CD8-positive, alpha-beta memory T cell (primary cell): Measurements from ENCODE around the gene PSD. TPM values are rescaled to one million over a fixed set of nuclear protein-coding genes. Genes with fewer than 3 reads are reported as not detected.
A peak's percentile ranks its signal among the peaks of the same experiment; 100 is the strongest.

Experiments used
- CTCF ChIA-PET: fragments of 350-600 bp; sonication (Branson Sonifier 250); formaldehyde crosslinking; loops from one replicate; lab custom pipeline; 2021; ENCODE audit warnings: antibody characterized with exemption; lab: Charles Lee
- POLR2A ChIA-PET: fragments of 350-600 bp; sonication (Branson Sonifier 250); formaldehyde crosslinking; loops from one replicate; lab custom pipeline; 2021; ENCODE audit warnings: antibody characterized with exemption; lab: Charles Lee
- DNase-seq, 5 donors: peaks; one replicate each; pipeline versions ENCODE4 v3.0.0 to v3.0.0-alpha.2; 2020 to 2022; ENCODE audit warnings: mixed read lengths in 1 of 5
- H3K27ac ChIP-seq: one replicate; pipeline ENCODE4 v1.7.0; 2013; ENCODE audit warnings: low read depth, mild to moderate bottlenecking, low read length, moderate library complexity
- H3K27me3 ChIP-seq: 2 replicates; pipeline ENCODE4 v1.7.0; 2013; ENCODE audit warnings: low read length, mild to moderate bottlenecking; ENCODE audit not compliant: insufficient read depth, poor library complexity, severe bottlenecking
- H3K36me3 ChIP-seq: 2 replicates; pipeline ENCODE4 v1.7.0; 2013; ENCODE audit warnings: mild to moderate bottlenecking, low read length, moderate library complexity; ENCODE audit not compliant: insufficient read depth
- H3K4me1 ChIP-seq: 2 replicates; pipeline ENCODE4 v1.7.0; 2013; ENCODE audit warnings: mild to moderate bottlenecking, low read length, moderate library complexity; ENCODE audit not compliant: insufficient read depth
- H3K4me3 ChIP-seq: 2 replicates; pipeline ENCODE4 v1.7.0; 2013; ENCODE audit warnings: mild to moderate bottlenecking, low read length
- H3K9me3 ChIP-seq: 2 replicates; pipeline ENCODE4 v1.7.0; 2013; ENCODE audit warnings: mild to moderate bottlenecking, low read length
- H3K27ac Mint-ChIP-seq, 8 donors: one replicate each; pipeline ENCODE4 v1.8.0; 2020 to 2021; ENCODE audit warnings: mixed read lengths in 8 of 8, mild to moderate bottlenecking in 6 of 8, inconsistent platforms in 3 of 8, moderate library complexity in 3 of 8
- H3K27me3 Mint-ChIP-seq, 2 donors: one replicate each; pipeline ENCODE4 v1.8.0; 2020 to 2021; ENCODE audit warnings: mixed read lengths in 2 of 2, mild to moderate bottlenecking in 1 of 2, moderate library complexity in 1 of 2
- H3K36me3 Mint-ChIP-seq, 3 donors: one replicate each; pipeline ENCODE4 v1.8.0; 2020 to 2021; ENCODE audit warnings: mixed read lengths in 3 of 3, inconsistent platforms in 1 of 3, mild to moderate bottlenecking in 1 of 3
- H3K4me1 Mint-ChIP-seq, 3 donors: one replicate each; pipeline ENCODE4 v1.8.0; 2020 to 2021; ENCODE audit warnings: mixed read lengths in 3 of 3, inconsistent platforms in 1 of 3, mild to moderate bottlenecking in 1 of 3
- H3K4me3 Mint-ChIP-seq, 7 donors: one replicate each; pipeline ENCODE4 v1.8.0; 2020 to 2021; ENCODE audit warnings: mixed read lengths in 7 of 7, mild to moderate bottlenecking in 6 of 7, moderate library complexity in 4 of 7, inconsistent platforms in 2 of 7
- H3K9me3 Mint-ChIP-seq, 5 donors: one replicate each; pipeline ENCODE4 v1.8.0; 2020 to 2022; ENCODE audit warnings: mixed read lengths in 5 of 5, mild to moderate bottlenecking in 3 of 5, moderate library complexity in 2 of 5, inconsistent platforms in 1 of 5
- polyA plus RNA-seq: library from polyadenylated mRNA; unstranded; fragments of 300-500 nt; fragmentation: Illumina TruSeq; gene quantifications from one replicate; pipeline ENCODE4 v1.2.3, GENCODE V29; 2021
- total RNA-seq, 2 experiments: library from RNA; stranded (reverse); gene quantifications; one replicate each; pipeline ENCODE4 v1.2.3, GENCODE V29; 2021

The PSD gene
- total and polyA plus RNA-seq, 3 experiments from 2014 or later: 1.9 to 3.2 (median 2.5) TPM

DNA sequence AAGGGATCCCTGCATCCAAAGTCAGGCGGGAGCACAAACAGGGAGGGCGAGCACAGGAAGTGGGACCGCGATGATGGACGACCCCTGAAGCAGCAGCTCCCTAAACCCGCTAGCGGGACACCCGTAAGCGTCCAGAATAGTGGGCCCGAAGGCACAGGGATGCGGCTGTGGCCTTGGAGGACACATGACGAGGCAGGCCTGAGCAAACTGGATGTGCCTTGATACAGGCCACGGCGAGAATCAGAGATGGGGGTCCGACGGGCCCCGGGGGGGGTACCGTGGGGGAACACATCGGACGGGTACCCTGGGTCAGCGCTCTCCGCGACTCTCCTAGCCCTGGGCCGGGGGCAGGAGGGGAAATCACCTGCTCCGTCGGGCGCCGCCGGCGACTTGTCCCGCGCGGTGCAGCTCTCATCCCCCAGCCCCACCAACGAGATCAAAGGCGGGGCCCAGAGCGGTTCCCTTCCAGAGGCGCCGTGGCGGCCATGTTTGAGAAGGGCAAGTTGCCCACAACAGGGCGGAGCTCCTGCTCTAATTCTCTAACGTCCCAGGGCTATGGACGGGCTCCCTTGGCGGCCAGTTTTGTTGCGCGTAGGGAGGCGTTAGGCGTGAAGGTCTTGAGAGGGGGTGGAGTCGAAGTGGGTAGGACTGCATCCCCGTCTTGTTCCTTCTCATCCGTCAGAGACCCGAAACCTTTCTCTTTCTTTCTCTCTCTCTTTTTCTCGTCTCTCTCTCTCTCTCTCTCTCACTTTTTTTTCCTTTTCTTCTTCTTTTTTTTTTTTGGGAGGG is 13.8 kb upstream of the PSD start, which contains the start of gene CUEDC2:
Gene CUEDC2, minus strand, starts transcription at position 413 of the 789 bp plus-strand sequence. CDS start 7,386 bp downstream, outside the sequence.
- Histone ChIP-seq H3K36me3 (no peaks in the 10 kb centered on the region), H3K4me1 (peaks cover 48% of the 10 kb centered on the region), H3K4me3 (peak within 1 kb of the TSS; percentile 75), H3K27ac (peak within 1 kb of the TSS; percentile 70), H3K9me3 (no peaks in the 10 kb centered on the region), H3K27me3 (no peaks in the 10 kb centered on the region)
- H3K36me3 Mint-ChIP-seq: peaks cover 0 to 5% (median 0%) of the 10 kb centered on the region in 3 donors
- ChIA-PET CTCF (interaction anchor here (0.5 to 4.8 kb wide), 8 partner anchors 8 to 159 kb away, joined by 3 to 20 read pairs (median 4); partner anchors contain the start of gene FBXL15), POLR2A (interaction anchor here (0.6 to 3.2 kb wide), 6 partner anchors 10 to 187 kb away, joined by 3 to 45 read pairs (median 3); partner anchors contain the start of genes C10orf95, FBXL15 and GBF1)
- peaks cover 31 to 51% (median 42%) of the 10 kb centered on the region in 3 donors for H3K4me1 Mint-ChIP-seq
- H3K27me3 Mint-ChIP-seq: peaks cover 0 to 10% of the 10 kb centered on the region in 2 donors
- H3K4me3 Mint-ChIP-seq: peak within 1 kb of the TSS; percentile 89 to 97 (median 93)
- H3K27ac Mint-ChIP-seq: peak within 1 kb of the TSS; percentile 84 to 98 (median 88)
- no peaks in the 10 kb centered on the region for H3K9me3 Mint-ChIP-seq
- DNase-seq: peak; percentile 87 to 94 (median 90)

DNA sequence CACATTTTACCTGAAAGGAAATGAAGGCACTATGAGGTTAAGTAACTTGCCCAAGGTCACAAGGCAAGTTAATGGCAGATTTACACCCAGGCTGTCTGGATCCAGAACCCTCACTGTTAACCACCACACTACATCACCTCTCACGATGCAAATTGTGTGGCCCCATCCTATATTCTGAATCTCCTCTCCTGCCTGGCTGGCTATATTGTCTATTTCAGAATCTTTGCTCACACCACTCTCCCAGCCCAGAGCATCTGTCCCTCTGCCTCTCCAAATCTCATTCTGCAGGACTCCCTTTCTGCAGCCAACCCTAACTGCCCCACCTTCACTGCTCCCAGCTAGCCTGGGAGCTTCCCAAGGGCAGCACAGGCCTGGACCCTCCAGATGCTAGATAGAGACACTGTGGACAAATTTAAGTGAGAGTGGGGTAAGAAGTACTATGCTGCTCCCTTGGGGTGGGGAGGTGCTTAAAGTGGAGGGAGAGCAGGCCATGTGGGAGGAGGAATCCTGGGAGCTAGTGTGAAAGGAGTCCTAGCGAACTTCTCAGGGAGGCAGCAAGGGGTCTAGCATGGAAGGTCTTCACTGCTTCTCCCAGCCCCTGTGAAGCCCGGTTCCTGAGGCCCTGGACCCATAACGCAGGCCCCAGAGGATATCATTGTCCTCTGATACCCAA is 13.0 kb upstream of the PSD start:
- ChIA-PET POLR2A (interaction anchor here (0.7 to 3.2 kb wide), 4 partner anchors 10 to 186 kb away, joined by 3 to 45 read pairs (median 22); partner anchors contain the start of genes C10orf95, FBXL15 and GBF1), CTCF (interaction anchor here (1.0 to 4.8 kb wide), 3 partner anchors 8 to 33 kb away, joined by 6 to 20 read pairs (median 16); partner anchors contain the start of gene FBXL15)
- H3K4me3 Mint-ChIP-seq: peak overlapping the region; percentile 89 to 97 (median 93)
- peaks cover 0 to 7% (median 0%) of the 10 kb centered on the region in 3 donors for H3K36me3 Mint-ChIP-seq
- Histone ChIP-seq H3K9me3 (no peaks in the 10 kb centered on the region), H3K36me3 (no peaks in the 10 kb centered on the region), H3K4me1 (peaks cover 43% of the 10 kb centered on the region), H3K4me3 (peak overlapping the region; percentile 75), H3K27ac (peak overlapping the region; percentile 70), H3K27me3 (no peaks in the 10 kb centered on the region)
- peak overlapping the region; percentile 47 to 98 (median 85) for H3K27ac Mint-ChIP-seq
- peaks cover 27 to 51% (median 37%) of the 10 kb centered on the region in 3 donors for H3K4me1 Mint-ChIP-seq
- H3K9me3 Mint-ChIP-seq: no peaks in the 10 kb centered on the region
- DNase-seq: no peak
- H3K27me3 Mint-ChIP-seq: peaks cover 0 to 10% of the 10 kb centered on the region in 2 donors

DNA sequence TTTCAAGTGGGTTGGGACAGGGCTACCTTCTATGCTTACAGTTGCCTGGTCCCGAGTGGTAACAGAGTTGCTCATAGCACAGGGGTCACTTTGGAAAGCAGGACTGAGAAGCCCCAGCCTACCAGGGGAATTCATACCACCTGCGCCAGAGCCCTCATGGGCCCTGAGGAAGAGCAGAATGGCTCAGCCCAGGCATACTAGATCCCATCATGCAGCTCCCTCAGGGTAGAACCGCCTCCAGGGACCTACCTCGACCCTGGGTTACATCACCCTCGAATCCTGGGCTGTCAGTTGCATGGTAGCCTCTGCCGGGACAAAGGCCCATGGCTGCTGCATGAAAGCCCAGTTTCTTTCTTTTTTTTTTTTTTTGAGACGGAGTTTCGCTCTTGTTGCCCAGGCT is 10.9 kb upstream of the PSD start:
- H3K4me1 ChIP-seq: peaks cover 25% of the 10 kb centered on the region
- Mint-ChIP-seq H3K4me3 (peak overlapping the region in 1 of 7 donors; percentile 50), H3K9me3 (no peaks in the 10 kb centered on the region), H3K36me3 (peaks cover 0 to 19% (median 0%) of the 10 kb centered on the region in 3 donors), H3K4me1 (peaks cover 20 to 38% (median 21%) of the 10 kb centered on the region in 3 donors), H3K27me3 (peaks cover 0 to 4% of the 10 kb centered on the region in 2 donors), H3K27ac (no peak overlapping the region)
- H3K4me3 ChIP-seq: no peak overlapping the region
- H3K9me3 ChIP-seq: no peaks in the 10 kb centered on the region
- no peaks in the 10 kb centered on the region for H3K27me3 ChIP-seq
- DNase-seq: no peak
- H3K36me3 ChIP-seq: no peaks in the 10 kb centered on the region
- no peak overlapping the region for H3K27ac ChIP-seq
- CTCF ChIA-PET: interaction anchor here (1.6 kb wide), 1 partner anchor 9 kb away, joined by 6 read pairs; the partner anchor contains the start of gene FBXL15
- POLR2A ChIA-PET: no interaction called here

- Mint-ChIP-seq H3K36me3 (peaks cover 0 to 30% (median 0%) of the 10 kb centered on the region in 3 donors), H3K27ac (peak overlapping the region in 1 of 8 donors; percentile 51), H3K9me3 (no peaks in the 10 kb centered on the region), H3K27me3 (no peaks in the 10 kb centered on the region), H3K4me1 (peaks cover 10 to 41% (median 19%) of the 10 kb centered on the region in 3 donors), H3K4me3 (peak overlapping the region in 1 of 7 donors; percentile 87)
- H3K27me3 ChIP-seq: no peaks in the 10 kb centered on the region
- no peak for DNase-seq
- no peaks in the 10 kb centered on the region for H3K9me3 ChIP-seq
- ChIA-PET CTCF (interaction anchor here (0.9 to 1.2 kb wide), 3 partner anchors 32 to 77 kb away, joined by 3 to 4 read pairs (median 4); partner anchors contain the start of gene SUFU), POLR2A (no interaction called here)
- H3K4me1 ChIP-seq: peaks cover 23% of the 10 kb centered on the region
- no peak overlapping the region for H3K4me3 ChIP-seq
- H3K36me3 ChIP-seq: peaks cover 7% of the 10 kb centered on the region
- H3K27ac ChIP-seq: no peak overlapping the region
These were observed 8.3 kb upstream of the PSD start for GRCh38 chr10:102426803-102427287.

DNA sequence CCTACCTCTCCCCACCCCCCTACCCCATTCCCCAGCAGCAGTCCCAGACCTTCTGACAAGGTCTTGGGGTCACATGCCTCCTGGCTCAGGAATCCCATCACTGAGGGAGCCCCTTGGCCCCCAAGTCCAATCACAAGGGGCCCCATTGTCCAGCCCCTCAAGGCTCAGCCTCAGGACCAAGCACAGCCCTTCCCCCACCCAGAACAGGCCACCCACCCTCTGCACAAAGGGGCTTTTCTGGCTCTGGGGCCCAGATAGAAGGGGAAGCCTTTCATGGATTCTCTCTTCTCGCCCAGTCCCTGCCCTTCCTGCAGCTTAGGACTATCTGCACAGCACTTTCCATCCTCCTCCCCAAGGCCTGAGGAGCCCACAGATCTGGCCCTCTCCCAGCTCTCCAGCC is 6.9 kb upstream of the PSD start:
- Mint-ChIP-seq H3K4me1 (peaks cover 10 to 40% (median 20%) of the 10 kb centered on the region in 3 donors), H3K9me3 (no peaks in the 10 kb centered on the region), H3K27ac (peak overlapping the region in 2 of 8 donors; percentile 69 to 78), H3K27me3 (peaks cover 0 to 4% of the 10 kb centered on the region in 2 donors), H3K36me3 (peaks cover 0 to 37% (median 0%) of the 10 kb centered on the region in 3 donors), H3K4me3 (peak overlapping the region in 1 of 7 donors; percentile 87)
- Histone ChIP-seq H3K9me3 (no peaks in the 10 kb centered on the region), H3K36me3 (peaks cover 7% of the 10 kb centered on the region), H3K4me1 (peaks cover 18% of the 10 kb centered on the region), H3K4me3 (no peak overlapping the region), H3K27me3 (no peaks in the 10 kb centered on the region), H3K27ac (no peak overlapping the region)
- no peak for DNase-seq
- ChIA-PET POLR2A (interaction anchor here (5.6 kb wide), 1 partner anchor 25 kb away, joined by 40 read pairs; the partner anchor contains the start of gene C10orf95), CTCF (interaction anchor here (1.1 kb wide), 1 partner anchor 10 kb away, joined by 3 read pairs; no protein-coding TSS in a partner anchor)

DNA sequence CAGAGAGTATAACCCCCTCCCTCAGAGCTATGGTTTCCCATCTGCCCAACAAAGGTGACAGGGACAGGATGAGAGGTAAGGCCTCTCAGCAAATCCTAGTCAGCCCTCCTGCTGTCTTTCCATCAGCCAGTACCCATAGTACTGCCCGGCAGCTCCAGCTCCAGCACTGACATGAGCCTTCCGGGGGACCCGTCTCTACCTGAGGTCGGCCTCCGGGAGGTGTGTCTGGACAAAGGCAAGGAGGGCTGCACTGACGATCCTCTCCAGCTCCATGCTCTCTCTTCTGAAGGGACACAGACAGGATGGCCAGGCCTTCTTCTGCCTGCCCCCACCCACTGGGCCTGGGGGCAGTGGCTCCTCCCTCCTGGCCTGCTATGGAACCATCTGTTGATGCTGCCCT is 6.3 kb upstream of the PSD start:
- Mint-ChIP-seq H3K9me3 (no peaks in the 10 kb centered on the region), H3K4me1 (peaks cover 15 to 45% (median 26%) of the 10 kb centered on the region in 3 donors), H3K27ac (no peak overlapping the region), H3K36me3 (peaks cover 0 to 37% (median 0%) of the 10 kb centered on the region in 3 donors), H3K27me3 (peaks cover 0 to 4% of the 10 kb centered on the region in 2 donors), H3K4me3 (peak overlapping the region in 2 of 7 donors; percentile 36 to 74)
- CTCF ChIA-PET: interaction anchor here (1.1 to 1.6 kb wide), 2 partner anchors 7 to 11 kb away, joined by 3 to 6 read pairs; partner anchors contain the start of gene CUEDC2
- DNase-seq: no peak
- H3K9me3 ChIP-seq: no peaks in the 10 kb centered on the region
- no peak overlapping the region for H3K4me3 ChIP-seq
- H3K27ac ChIP-seq: no peak overlapping the region
- peaks cover 24% of the 10 kb centered on the region for H3K4me1 ChIP-seq
- H3K36me3 ChIP-seq: peaks cover 7% of the 10 kb centered on the region
- POLR2A ChIA-PET: interaction anchor here (5.6 kb wide), 1 partner anchor 25 kb away, joined by 40 read pairs; the partner anchor contains the start of gene C10orf95
- no peaks in the 10 kb centered on the region for H3K27me3 ChIP-seq

GRCh38 chr10:102424145-102424544 is 5.6 kb upstream of the PSD start:
- H3K9me3 Mint-ChIP-seq: no peaks in the 10 kb centered on the region
- peak overlapping the region in 1 of 8 donors; percentile 85 for H3K27ac Mint-ChIP-seq
- peak overlapping the region in 4 of 7 donors; percentile 15 to 77 (median 61) for H3K4me3 Mint-ChIP-seq
- ChIA-PET CTCF (interaction anchor here (1.1 to 2.1 kb wide), 5 partner anchors 8 to 159 kb away, joined by 3 to 6 read pairs (median 4); partner anchors contain the start of genes C10orf95 and CUEDC2), POLR2A (interaction anchor here (0.6 to 5.6 kb wide), 4 partner anchors 9 to 151 kb away, joined by 3 to 45 read pairs (median 22); partner anchors contain the start of genes C10orf95 and CUEDC2)
- Histone ChIP-seq H3K27ac (no peak overlapping the region), H3K9me3 (no peaks in the 10 kb centered on the region), H3K4me3 (no peak overlapping the region), H3K27me3 (peaks cover under 1% of the 10 kb centered on the region), H3K4me1 (peaks cover 31% of the 10 kb centered on the region), H3K36me3 (peaks cover 7% of the 10 kb centered on the region)
- DNase-seq: no peak
- H3K4me1 Mint-ChIP-seq: peaks cover 20 to 53% (median 30%) of the 10 kb centered on the region in 3 donors
- H3K27me3 Mint-ChIP-seq: peaks cover 0 to 6% of the 10 kb centered on the region in 2 donors
- peaks cover 0 to 37% (median 0%) of the 10 kb centered on the region in 3 donors for H3K36me3 Mint-ChIP-seq
